GM19452 (cell line): ENCODE measurements around the gene ZNF200.
"Not testable (repeated sequence)": the region's sequence is repeated elsewhere in the genome, so short reads cannot be mapped to it uniquely, and the experiment has no call there.

Experiments used
- ATAC-seq: cut with Tn5 transposase; IDR thresholded peaks from one replicate; pipeline ENCODE4 v1.9.1; 2021; ENCODE audit not compliant: unreplicated experiment

Gene ZNF200, protein sequence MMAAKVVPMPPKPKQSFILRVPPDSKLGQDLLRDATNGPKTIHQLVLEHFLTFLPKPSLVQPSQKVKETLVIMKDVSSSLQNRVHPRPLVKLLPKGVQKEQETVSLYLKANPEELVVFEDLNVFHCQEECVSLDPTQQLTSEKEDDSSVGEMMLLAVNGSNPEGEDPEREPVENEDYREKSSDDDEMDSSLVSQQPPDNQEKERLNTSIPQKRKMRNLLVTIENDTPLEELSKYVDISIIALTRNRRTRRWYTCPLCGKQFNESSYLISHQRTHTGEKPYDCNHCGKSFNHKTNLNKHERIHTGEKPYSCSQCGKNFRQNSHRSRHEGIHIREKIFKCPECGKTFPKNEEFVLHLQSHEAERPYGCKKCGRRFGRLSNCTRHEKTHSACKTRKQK

DNA sequence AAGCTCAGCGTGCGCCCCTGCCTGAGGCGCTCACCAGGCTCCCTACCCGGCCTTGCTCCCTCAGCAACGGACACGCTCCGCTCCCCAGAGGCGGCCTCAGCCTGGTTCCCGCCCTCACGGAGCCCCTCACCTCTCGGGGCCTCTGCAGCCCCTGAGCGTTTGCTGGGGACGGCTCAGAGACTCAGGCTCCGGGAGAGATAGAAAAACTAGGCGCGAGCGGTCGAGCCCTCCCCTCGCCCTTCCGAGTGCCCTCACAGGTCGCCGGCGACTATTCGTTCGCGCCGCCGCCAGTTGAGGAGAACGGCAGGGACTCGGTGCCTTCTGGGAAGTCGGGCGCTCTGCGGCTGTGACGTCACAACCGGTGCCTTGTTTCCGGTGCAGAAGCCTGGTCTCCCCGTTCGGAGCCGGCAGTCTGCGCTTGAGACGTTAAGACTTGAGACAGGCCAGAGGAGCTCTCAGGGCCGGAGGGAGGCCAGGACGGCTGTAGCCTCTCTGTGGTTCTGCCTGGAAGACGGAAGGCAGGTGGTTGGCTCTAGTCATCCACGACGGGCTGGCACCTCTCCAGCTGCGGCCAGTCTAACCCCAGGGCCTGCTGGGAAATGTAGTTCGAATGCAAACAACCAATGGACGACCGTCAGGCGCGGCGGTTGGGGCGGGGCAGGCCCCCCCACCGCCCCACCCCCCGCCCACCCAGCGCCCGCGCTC lies at the start of gene ZNF200:
Gene ZNF200, minus strand, starts transcription at position 302 of the 705 bp plus-strand sequence. CDS start 1,403 bp downstream, outside the sequence.
- peak; percentile 92 for ATAC-seq

DNA sequence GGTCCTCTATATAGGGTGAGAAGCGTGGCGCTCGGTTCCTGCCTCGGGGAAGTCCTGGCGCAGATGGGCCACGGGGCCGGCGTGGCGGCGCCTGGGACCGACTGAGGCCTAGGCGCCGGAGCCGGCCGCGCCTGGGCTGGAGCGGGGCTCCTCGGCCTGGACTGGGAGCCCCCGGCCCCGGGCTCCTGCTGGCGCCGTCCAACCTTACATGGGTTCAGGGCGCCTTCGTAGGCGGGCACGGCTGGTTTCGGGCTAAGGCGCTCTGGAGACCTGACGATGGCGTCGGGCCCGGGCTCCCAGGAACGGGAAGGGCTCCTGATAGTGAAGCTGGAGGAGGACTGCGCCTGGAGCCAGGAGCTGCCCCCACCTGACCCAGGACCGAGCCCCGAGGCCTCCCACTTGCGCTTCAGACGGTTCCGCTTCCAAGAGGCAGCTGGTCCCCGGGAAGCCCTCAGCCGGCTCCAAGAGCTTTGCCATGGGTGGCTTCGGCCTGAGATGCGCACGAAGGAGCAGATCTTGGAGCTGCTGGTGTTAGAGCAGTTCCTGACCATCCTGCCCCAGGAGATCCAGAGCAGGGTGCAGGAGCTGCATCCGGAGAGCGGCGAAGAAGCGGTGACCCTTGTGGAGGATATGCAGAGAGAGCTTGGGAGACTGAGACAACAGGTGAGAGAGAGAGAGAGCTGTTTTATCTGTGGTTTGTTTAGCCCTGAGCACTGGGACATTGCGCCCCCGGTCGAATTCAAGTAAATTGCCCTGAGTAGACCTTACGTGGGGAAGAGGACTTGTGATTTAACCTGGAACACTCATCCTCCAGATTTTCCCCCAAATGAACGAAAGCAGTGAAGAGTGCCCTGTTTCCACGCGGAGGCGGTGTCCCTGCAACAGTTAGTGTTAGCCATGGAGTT lies 48.8 kb upstream of the ZNF200 start:
- ATAC-seq = no peak

DNA sequence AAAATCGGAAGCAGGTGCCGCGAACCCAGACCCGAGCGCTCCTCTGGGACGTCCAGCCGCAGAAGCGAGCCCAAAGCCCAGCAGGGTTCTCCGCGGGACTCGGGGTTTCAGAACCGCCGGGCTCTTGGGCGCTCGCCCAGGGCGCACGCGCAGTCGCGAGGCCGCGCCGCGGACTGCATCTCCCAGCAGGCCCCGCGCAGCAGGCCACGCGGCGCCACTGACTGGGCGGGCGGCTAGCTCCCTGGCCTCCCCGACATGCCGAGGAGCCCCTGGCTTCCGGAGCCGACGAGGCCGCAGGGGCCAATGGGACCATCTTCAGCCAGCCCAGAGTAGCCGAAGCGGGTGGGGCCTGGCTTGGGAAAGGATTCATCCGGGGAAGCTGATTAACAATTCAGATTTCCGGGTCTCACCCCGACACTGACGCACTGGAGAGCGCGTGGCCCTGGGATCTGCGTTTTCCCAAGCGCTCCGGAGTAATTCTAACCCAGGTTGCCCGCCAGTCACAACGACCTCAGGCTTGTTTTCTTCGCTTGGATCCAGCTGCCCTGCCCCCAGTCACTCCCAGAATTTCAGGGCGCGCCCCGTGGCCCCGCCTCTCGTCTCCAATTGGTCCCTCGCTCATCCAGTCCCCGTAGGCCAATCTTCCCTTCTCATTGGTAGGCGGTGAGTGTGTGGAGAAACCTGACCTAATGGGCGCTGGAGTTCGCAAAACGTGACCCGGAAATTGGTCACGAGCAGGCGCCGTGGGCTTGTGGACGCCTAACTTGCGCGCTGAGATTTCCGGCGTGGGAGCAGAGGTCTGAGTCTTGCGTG lies 48.0 kb upstream of the ZNF200 start, which contains the start of gene ZNF263:
Gene ZNF263, plus strand, starts transcription at position 762 of the 813 bp plus-strand sequence. CDS start 328 bp downstream, outside the sequence.
- peak; percentile 70 for ATAC-seq

DNA sequence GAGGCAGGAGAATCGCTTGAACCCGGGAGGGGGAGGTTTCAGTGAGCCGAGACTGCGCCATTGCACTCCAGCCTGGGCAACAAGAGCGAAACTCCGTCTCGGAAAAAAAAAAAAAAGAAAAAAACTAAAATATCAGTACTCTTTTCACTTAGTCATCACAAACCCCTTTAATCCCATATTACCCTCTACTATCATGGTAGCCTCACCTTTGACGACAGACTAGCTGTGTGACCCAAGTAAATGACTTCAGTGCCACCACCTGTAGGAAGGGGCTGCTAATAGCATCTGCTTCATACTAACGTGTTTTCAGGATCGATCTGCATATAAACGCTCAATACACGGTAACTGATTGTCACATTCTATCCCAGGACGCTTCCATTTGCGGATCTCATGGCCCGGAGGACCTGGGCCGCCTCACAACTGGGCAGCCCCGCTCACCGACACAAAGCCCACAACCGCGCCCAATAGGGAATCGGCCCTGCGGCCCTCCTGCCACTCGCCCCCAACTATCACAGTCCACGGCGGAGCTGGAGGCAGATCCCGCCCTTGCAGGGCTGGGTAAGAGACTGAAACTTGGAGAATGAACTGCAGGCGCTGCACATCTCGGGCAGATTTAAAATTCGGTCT lies 47.3 kb upstream of the ZNF200 start:
- peak; percentile 24 for ATAC-seq

DNA sequence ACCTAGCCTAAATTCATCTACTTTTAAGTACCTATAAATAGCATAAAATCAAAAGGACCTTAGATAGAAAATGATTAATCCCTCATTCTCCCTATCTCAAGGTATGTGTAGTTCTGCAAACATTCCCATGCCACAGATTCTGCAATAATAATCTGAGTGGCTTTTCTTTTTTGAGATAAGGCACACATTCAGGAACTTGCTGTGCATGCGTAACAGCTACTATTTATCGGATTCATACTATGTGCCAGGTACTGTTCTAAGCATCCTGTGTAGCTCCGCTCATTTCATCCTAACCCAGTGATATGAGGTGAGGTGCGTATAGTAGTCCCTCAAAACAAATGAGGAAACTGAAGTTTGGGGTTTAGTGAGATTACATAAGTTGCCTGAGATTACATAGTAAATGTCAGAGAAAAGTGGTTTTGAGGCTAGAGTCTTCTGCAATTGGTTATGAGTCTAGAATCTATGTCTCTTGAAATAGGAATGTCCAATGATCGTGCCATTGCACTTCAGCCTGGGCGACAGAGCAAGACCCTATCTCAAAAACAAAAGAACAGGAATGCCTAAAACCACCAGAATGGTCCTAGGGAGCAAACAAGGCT lies 46.4 kb upstream of the ZNF200 start:
- no peak for ATAC-seq

DNA sequence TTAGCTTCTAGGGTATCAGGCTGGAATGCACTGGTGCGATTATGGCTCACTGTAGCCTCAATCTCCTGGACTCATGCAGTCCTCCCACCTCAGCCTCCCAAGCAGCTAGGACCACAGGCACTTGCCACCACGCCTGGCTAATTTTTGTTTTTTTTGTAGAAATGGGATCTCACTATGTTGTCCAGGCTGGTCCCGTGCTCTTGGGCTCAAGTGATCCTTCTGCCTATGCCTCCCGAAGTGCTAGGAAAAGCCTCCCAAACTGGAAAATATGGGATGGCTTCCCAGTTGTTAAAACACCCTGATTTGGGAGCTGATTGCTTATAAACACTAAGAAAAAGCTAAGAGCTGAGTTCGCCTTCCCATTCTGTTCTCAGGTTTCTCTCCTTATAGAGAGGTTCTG lies 41.7 kb upstream of the ZNF200 start:
- no peak for ATAC-seq

DNA sequence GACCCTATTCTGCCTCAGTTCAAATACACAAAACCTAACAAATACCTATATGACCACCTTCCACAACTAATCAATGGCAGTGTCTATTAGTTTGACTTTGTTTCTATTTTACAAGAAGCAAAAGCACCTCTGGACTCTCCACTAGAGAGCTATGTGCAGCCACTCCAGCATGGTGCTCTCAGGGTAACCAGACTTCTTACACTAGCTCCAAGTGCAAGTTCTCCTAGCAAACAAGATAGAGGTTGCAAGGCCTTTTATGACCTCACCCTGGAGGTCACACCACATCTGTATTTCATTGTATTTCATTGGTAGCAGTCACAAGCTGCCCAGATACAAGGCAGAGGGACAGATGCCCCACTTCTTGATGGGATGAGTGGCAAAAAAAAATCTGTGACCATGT lies 40.0 kb upstream of the ZNF200 start:
- ATAC-seq = no peak

DNA sequence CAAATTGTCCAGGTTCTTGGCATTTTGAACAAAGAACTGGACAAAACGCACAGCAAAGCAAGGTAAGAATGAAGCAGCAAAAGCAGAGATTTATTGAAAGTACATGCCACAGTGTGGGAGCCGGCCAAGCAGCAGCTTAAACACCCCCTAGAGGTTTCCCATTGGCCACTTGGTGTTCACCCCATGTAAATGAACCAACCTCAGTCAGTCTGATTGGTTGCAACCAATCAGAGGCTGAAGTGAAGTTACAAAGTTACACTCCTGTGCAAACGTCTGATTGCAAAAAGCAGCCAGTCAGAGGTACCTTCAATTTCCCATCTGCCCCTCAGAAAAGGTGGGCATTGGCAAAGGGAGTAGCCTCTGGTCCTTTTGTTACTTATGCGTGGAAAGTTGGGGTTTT lies 39.5 kb upstream of the ZNF200 start:
- ATAC-seq = no peak

DNA sequence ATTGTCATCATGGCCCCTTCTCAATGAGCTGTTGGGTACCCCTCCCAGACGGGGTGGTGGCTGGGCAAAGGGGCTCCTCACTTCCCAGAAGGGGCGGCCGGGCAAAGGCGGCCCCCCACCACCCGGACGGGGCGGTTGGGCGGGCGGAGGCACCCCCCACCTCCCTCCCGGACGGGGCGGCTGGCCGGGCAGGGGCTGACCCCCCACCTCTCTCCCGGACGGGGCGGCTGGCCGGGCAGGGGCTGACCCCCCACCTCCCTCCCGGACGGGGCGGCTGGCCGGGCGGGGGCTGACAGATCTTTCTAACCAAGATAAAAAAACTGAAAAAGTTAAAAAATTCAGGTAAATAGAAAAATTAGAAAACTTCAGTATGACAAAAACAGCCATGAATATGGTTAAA lies 36.3 kb upstream of the ZNF200 start:
- not testable (repeated sequence) for ATAC-seq

DNA sequence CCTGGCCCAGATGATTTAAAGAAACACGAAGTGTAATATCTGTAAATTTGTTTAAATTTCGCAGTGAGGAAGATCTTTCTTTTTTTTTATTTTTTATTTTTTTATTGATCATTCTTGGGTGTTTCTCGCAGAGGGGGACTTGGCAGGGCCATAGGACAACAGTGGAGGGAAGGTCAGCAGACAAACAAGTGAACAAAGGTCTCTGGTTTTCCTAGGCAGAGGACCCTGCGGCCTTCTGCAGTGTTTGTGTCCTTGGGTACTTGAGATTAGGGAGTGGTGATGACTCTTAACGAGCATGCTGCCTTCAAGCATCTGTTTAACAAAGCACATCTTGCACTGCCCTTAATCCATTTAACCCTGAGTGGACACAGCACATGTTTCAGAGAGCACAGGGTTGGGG lies 35.8 kb upstream of the ZNF200 start:
- not testable (repeated sequence) for ATAC-seq

DNA sequence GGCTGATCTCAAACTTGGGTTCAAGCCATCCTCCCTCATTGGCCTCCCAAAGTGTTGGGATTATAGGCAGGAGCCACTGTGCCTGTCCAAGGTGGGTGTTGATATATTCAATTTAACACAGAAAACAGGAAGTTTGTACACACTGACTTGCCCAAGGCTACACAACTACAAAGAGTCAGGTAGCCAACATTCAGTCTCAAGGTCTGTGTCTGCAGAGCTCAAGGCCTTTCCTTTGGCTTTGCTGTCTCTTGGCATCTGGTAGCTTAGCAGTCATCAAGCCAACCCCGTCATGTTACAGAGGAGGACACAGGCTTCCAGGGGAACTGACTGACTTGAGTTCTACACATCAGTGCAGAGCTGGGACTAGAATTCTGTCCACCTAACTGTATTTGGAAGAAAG lies 33.3 kb upstream of the ZNF200 start:
- no peak for ATAC-seq

DNA sequence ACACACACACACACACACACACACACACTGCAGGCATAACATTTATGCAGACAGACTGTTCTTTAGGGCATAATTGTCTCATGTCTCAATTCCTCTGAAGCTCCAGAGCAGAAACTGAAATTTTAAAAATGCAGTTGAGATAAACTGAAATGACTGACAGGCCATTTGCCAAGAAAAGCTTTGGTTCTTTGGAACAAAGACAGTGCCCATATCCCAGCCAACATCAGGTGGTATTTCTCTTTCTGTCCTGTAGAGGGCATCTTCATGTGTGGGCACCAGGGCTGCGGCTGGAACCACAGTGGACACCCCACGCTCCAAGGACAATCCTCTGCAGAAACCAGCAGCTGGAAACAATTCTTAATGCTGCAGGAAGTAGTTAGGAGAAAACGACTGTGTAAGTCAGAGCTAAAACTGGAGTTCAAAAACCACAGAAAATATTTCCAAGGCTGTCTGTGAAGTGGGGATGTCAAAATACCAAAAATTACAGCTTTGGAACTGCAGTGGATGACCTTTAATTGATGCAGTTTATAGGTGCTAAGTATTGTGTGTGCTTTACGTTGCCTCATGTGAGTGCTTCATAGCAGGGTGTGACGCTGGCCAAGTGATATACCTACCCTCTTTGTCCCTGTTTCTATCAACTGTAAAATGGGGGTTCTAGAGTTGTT lies 32.0 kb upstream of the ZNF200 start:
- no peak for ATAC-seq

DNA sequence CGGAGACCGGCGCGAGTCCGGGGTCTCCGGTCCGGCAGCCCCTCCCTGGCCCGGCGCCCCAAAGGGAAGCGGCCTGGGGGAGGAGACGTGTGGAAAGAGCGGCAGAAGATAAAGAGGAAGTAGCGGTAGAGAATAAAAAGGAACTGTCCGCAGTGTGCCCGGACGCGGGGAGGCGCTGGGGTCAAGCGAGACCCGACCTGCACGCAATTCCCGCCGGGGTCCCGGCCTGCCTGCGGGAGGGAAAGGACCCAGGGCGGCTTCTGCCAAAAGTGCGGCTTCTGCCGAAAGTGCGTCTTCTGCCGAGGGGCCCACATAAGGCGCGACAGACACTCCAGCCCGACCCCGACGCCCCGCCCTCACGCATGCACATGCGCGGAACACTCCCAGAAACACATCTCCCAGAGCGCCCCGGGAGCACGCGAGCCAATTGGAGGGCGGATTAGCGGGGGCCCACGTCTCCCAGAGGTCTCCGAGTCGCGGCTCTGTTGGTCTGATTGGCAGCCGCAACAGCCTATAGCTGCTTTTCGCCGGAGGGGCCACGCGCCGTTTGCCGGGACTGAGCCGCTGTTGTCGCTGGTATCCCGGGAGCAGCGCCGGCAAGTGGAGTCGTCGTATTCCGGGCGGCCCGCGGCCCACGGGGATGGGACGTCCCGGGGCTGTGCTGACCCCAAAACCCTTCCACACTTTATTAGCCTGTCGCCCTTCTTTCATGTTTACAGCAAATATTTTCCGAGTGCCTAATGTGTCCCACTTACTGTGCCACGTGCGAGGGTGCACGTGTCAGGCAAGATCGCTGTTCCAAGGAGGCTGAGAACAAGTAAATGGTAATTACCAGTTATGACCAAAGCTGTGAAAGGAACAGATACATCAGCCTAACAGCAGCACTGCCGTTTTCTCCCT lies 29.4 kb upstream of the ZNF200 start:
- peak; percentile 85 for ATAC-seq

DNA sequence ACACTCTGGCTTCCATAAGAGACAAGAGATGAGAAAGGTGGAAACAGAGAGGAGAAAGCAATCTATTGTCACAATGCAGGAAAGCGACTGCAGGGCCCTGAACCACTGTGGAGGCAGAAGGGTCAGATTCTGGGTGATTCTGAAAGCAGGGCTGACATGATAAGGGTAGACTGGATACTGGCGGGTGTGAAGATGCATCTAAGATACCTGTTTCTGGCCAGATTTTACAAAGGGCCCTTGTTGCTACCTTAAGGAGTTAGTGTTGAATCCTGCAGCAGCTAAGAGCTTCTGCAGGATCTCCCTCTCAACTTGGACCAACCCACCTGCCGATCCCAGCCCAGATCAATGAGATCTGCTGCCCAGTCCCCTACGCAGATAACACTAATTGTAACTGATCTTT lies 27.6 kb upstream of the ZNF200 start:
- no peak for ATAC-seq

DNA sequence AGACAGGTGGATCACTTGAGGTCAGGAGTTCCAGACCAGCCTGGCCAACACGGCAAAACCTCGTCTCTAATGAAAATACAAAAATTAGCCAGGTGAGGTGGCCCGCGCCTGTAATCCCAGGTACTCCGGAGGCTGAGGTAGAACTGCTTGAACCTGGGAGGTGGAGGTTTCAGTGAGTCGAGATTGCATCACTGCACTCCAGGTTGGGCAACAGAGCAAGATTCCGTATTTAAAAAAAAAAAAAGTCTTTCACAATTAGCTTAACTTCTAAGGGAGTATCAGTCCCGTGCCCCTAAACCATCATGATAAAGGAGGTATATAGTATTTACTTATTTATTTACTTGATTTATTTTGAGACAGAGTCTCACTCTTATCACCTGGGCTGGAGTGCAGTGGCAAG lies 24.9 kb upstream of the ZNF200 start:
- no peak for ATAC-seq

DNA sequence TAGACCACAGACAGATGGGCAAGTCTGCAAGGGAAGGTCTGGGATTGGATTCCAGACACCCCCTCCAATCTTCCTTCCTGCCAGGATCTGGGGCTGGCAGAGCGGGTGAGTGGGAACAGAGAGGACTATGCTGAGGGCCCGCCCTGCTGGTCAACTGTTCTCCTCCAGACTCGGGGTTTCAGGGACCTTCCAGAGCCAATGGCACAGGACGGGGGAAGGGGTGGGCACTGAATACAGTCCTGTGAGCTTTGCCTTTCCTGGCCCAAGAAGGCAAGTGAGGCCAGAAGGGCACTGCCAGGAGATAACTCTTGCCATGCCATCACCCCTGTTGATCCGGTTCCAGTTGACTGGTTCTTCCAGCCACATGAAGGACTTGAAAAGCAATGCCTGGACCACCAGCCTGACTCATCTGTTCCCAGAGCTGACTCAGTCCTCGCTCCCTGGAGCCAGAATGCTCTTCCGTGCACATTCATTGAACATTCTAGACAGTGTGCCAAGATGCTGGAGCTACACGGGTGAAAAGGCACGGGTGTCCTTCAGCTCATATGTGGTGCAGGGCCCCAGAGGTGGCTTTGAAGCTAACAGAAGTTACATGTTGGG lies 22.0 kb upstream of the ZNF200 start:
- no peak for ATAC-seq

DNA sequence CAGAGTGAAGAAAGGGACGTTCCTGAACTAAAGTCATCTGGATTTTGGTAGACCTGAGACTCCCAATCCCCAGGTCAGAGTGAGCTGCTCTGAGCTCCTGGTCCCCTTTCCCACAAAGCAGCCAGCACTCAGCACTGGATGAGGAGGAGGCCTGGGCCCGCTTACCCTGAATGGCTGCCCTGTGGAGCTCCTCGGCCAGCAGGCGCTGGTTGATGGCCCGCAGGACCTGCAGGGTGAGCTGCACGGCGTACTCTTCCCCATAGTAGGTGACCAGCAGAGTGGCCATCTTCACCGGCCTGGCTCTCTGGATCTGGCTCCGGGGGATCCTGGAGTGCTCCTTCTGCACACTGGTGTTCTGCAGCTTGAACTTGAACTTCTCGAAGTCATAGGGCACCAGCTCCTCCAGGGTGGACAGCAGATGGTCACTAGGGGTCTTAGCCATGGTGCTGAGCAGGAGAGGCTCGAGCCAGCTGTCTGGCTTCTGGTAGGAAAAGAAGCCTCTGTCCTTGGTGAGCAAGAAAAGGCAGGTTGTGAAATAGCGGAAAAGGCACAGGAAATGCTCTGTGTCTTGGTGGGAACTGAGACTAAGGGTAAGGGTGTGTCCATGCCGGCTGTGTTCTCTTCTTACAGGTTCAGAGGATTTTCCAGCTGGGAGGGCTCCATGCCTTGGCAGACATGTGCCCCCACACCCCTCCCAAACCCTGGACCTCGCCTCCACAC lies 21.3 kb upstream of the ZNF200 start, which contains the start of gene MEFV:
Gene MEFV, minus strand, starts transcription at position 488 of the 720 bp plus-strand sequence. Its CDS starts 46 bp downstream, at position 442.
- ATAC-seq = no peak
